Measurements from ENCODE around the gene MCHR1. TPM values are rescaled to one million over a fixed set of nuclear protein-coding genes. Genes with fewer than 3 reads are reported as not detected.

The MCHR1 gene
- total RNA-seq, 1 experiment from 2014 or later, result 0.24 TPM

GRCh38 chr22:40709752-40710413 lies 30.6 kb downstream of the MCHR1 start:
- Histone ChIP-seq H2AFZ (no peak overlapping the region), H3K9me2 (ENCODE audit: insufficient read depth) (no peaks in the 10 kb centered on the region), H3K36me3 (ENCODE audit: low read depth) (no peaks in the 10 kb centered on the region), H4K20me1 (ENCODE audit: insufficient read depth) (no peaks in the 10 kb centered on the region), H3K27ac (no peak overlapping the region), H3K4me3 (no peak overlapping the region), H3K79me2 (ENCODE audit: low read depth) (no peaks in the 10 kb centered on the region), H3K9me3 (ENCODE audit: insufficient read depth, low read depth) (peaks cover 7% of the 10 kb centered on the region), H3K4me2 (no peak overlapping the region), H3F3A (ENCODE audit: insufficient read depth, low read depth) (peaks cover 36% of the 10 kb centered on the region), H3K4me1 (replicated peaks; ENCODE audit: insufficient read depth) (peaks cover 42% of the 10 kb centered on the region), H3K27me3 (ENCODE audit: insufficient read depth, low read depth) (no peaks in the 10 kb centered on the region)
- no peak for TF ChIP-seq EZH2 (IDR thresholded peaks at IDR 0.05; ENCODE audit: low read depth)
- TF ChIP-seq CTCF (conservative IDR thresholded peaks at IDR 0.05), result no peak
- ChIA-PET CTCF (interaction anchor here (0.6 to 0.7 kb wide), 2 partner anchors 41 to 183 kb away, joined by 4 to 5 read pairs; no protein-coding TSS in a partner anchor), POLR2A (ENCODE audit: unreplicated experiment) (interaction anchor here (0.5 to 0.7 kb wide), 3 partner anchors 26 to 42 kb away, joined by 5 to 12 read pairs (median 5); no protein-coding TSS in a partner anchor)
- intact Hi-C loops (cut with micrococcal nuclease; ENCODE audit: unreplicated experiment), result loop anchor here (5.0 kb wide), 1 partner anchor 58 kb away; no protein-coding TSS in a partner anchor
- no TSS peak for BruUV-seq (replicated peaks)
- DNase-seq, result no peak

GRCh38 chr22:40712311-40712710 lies 33.0 kb downstream of the MCHR1 start:
- peaks cover 56% of the 10 kb centered on the region for H3K4me1 ChIP-seq (replicated peaks; ENCODE audit: insufficient read depth)
- intact Hi-C loops (cut with micrococcal nuclease; ENCODE audit: unreplicated experiment), result loop anchor here (5.0 kb wide), 1 partner anchor 60 kb away; no protein-coding TSS in a partner anchor
- no peaks in the 10 kb centered on the region for H4K20me1 ChIP-seq (ENCODE audit: insufficient read depth)
- no peaks in the 10 kb centered on the region for H3K36me3 ChIP-seq (ENCODE audit: low read depth)
- CTCF ChIA-PET, result interaction anchor here (1.2 kb wide), 1 partner anchor 48 kb away, joined by 18 read pairs; no protein-coding TSS in a partner anchor
- H3K79me2 ChIP-seq (ENCODE audit: low read depth), result no peaks in the 10 kb centered on the region
- H3K9me2 ChIP-seq (ENCODE audit: insufficient read depth), result no peaks in the 10 kb centered on the region
- H3K27me3 ChIP-seq (ENCODE audit: insufficient read depth, low read depth), result no peaks in the 10 kb centered on the region
- POLR2A ChIA-PET (ENCODE audit: unreplicated experiment), result interaction anchor here (1.5 kb wide), 1 partner anchor 60 kb away, joined by 8 read pairs; no protein-coding TSS in a partner anchor
- peaks cover 3% of the 10 kb centered on the region for H3K9me3 ChIP-seq (ENCODE audit: insufficient read depth, low read depth)
- TF ChIP-seq EZH2 (IDR thresholded peaks at IDR 0.05; ENCODE audit: low read depth), result no peak
- no peak for TF ChIP-seq CTCF (conservative IDR thresholded peaks at IDR 0.05)
- H3K27ac ChIP-seq, result no peak overlapping the region
- peak overlapping the region; percentile 67; the same call in 1 of the 2 replicates for H3K4me2 ChIP-seq
- TSS peak; percentile 78 for BruUV-seq (replicated peaks)
- peaks cover 45% of the 10 kb centered on the region for H3F3A ChIP-seq (ENCODE audit: insufficient read depth, low read depth)
- DNase-seq, result no peak
- no peak overlapping the region for H3K4me3 ChIP-seq
- no peak overlapping the region for H2AFZ ChIP-seq

- no peaks in the 10 kb centered on the region for H3K79me2 ChIP-seq (ENCODE audit: low read depth)
- ChIA-PET POLR2A (ENCODE audit: unreplicated experiment) (interaction anchor here (0.6 kb wide), 2 partner anchors 45 to 181 kb away, joined by 3 to 5 read pairs; no protein-coding TSS in a partner anchor), CTCF (interaction anchor here (0.6 to 1.5 kb wide), 2 partner anchors 32 to 45 kb away, joined by 6 to 8 read pairs; no protein-coding TSS in a partner anchor)
- no TSS peak for BruUV-seq (replicated peaks)
- intact Hi-C loops (cut with micrococcal nuclease; ENCODE audit: unreplicated experiment), result loop anchor here (5.0 kb wide), 1 partner anchor 62 kb away; no protein-coding TSS in a partner anchor
- no peaks in the 10 kb centered on the region for H3K27me3 ChIP-seq (ENCODE audit: insufficient read depth, low read depth)
- H3K4me1 ChIP-seq (replicated peaks; ENCODE audit: insufficient read depth), result peaks cover 56% of the 10 kb centered on the region
- H3K4me2 ChIP-seq, result peak overlapping the region; percentile 59
- TF ChIP-seq CTCF (conservative IDR thresholded peaks at IDR 0.05), result no peak
- TF ChIP-seq EZH2 (IDR thresholded peaks at IDR 0.05; ENCODE audit: low read depth), result no peak
- no peaks in the 10 kb centered on the region for H3K36me3 ChIP-seq (ENCODE audit: low read depth)
- H4K20me1 ChIP-seq (ENCODE audit: insufficient read depth), result no peaks in the 10 kb centered on the region
- H3K4me3 ChIP-seq, result no peak overlapping the region
- no peaks in the 10 kb centered on the region for H3K9me3 ChIP-seq (ENCODE audit: insufficient read depth, low read depth)
- peak; percentile 62 to 98 for DNase-seq
- peak overlapping the region; percentile 38 for H3K27ac ChIP-seq
- H2AFZ ChIP-seq, result no peak overlapping the region
- H3F3A ChIP-seq (ENCODE audit: insufficient read depth, low read depth), result peaks cover 45% of the 10 kb centered on the region
- H3K9me2 ChIP-seq (ENCODE audit: insufficient read depth), result no peaks in the 10 kb centered on the region
These were observed 35.4 kb downstream of the MCHR1 start for GRCh38 chr22:40714499-40715337.

Measured in PC-9 (cell line).